Neural progenitor cell (in vitro differentiated cells): ENCODE data around the gene PRKCB. TPM values are rescaled to one million over a fixed set of nuclear protein-coding genes. Genes with fewer than 3 reads are reported as not detected.
"Not testable (repeated sequence)": the region's sequence is repeated elsewhere in the genome, so short reads cannot be mapped to it uniquely, and the experiment has no call there.

Source experiments
- DNase-seq: peaks from one replicate; pipeline ENCODE4 v3.0.0-alpha.2; 2016; ENCODE audit warnings: low spot score
- H2AFZ ChIP-seq: fragments of 200-600 bp; sonication (generic); replicated peaks from 2 replicates; pipeline ENCODE4 v1.6.1; 2016; ENCODE audit warnings: antibody characterized with exemption
- H3F3A ChIP-seq: fragments of 200-600 bp; sonication (generic); 2 replicates; pipeline ENCODE4 v1.6.1; 2016; ENCODE audit warnings: antibody characterized with exemption, low read depth
- H3K27ac ChIP-seq: fragments of 200-600 bp; sonication (generic); 2 replicates; pipeline ENCODE4 v1.5.1; 2016; ENCODE audit warnings: mild to moderate bottlenecking
- H3K27me3 ChIP-seq: fragments of 200-600 bp; sonication (generic); 2 replicates; pipeline ENCODE4 v1.6.1; 2016; ENCODE audit warnings: mild to moderate bottlenecking, moderate library complexity
- H3K36me3 ChIP-seq: fragments of 200-600 bp; sonication (generic); 2 replicates; pipeline ENCODE4 v1.5.1; 2016
- H3K4me1 ChIP-seq: fragments of 200-600 bp; sonication (generic); 2 replicates; pipeline ENCODE4 v1.6.1; 2016; ENCODE audit warnings: mixed run types
- H3K4me2 ChIP-seq: fragments of 200-600 bp; sonication (generic); 2 replicates; pipeline ENCODE4 v1.6.1; 2016
- H3K4me3 ChIP-seq: fragments of 200-600 bp; sonication (generic); 2 replicates; pipeline ENCODE4 v1.5.1; 2016
- H3K79me2 ChIP-seq: fragments of 200-600 bp; sonication (generic); 2 replicates; pipeline ENCODE4 v1.6.1; 2016; ENCODE audit warnings: low read depth
- H3K9ac ChIP-seq: fragments of 200-600 bp; sonication (generic); 2 replicates; pipeline ENCODE4 v1.6.1; 2016
- H3K9me3 ChIP-seq: fragments of 200-600 bp; sonication (generic); 2 replicates; pipeline ENCODE4 v1.5.1; 2016; ENCODE audit warnings: low read depth
- H4K20me1 ChIP-seq: fragments of 200-600 bp; sonication (generic); 2 replicates; pipeline ENCODE4 v1.6.1; 2016; ENCODE audit warnings: low read depth
- H3K27ac Mint-ChIP-seq: 3 replicates; pipeline ENCODE4 v1.8.0; 2021; ENCODE audit warnings: mixed read lengths
- H3K27me3 Mint-ChIP-seq: 2 replicates; pipeline ENCODE4 v1.8.0; 2022; ENCODE audit warnings: low read depth, mild to moderate bottlenecking, inconsistent platforms, moderate library complexity, mixed read lengths; ENCODE audit not compliant: insufficient read depth
- H3K36me3 Mint-ChIP-seq: 3 replicates; pipeline ENCODE4 v1.8.0; 2021; ENCODE audit warnings: mixed read lengths
- H3K4me1 Mint-ChIP-seq: 3 replicates; pipeline ENCODE4 v1.8.0; 2021; ENCODE audit warnings: mixed read lengths
- H3K4me3 Mint-ChIP-seq: 3 replicates; pipeline ENCODE4 v1.8.0; 2021; ENCODE audit warnings: mild to moderate bottlenecking, moderate library complexity, mixed read lengths
- H3K9me3 Mint-ChIP-seq: 3 replicates; pipeline ENCODE4 v1.8.0; 2020; ENCODE audit warnings: mixed read lengths
- EZH2 ChIP-seq: fragments of 200-600 bp; sonication (generic); IDR thresholded peaks from 2 replicates; pipeline ENCODE4 v1.6.1; 2017; ENCODE audit warnings: antibody characterized with exemption, mild to moderate bottlenecking, moderate library complexity
- EZH2phosphoT487 ChIP-seq: fragments of 200-600 bp; sonication (generic); IDR thresholded peaks from 2 replicates; pipeline ENCODE4 v1.6.1; 2017; ENCODE audit warnings: antibody characterized with exemption
- total RNA-seq: library from RNA; depleted of rRNA; stranded (reverse); fragments of >200 nt; gene quantifications from 2 replicates; pipeline ENCODE4 v1.2.3, GENCODE V29; 2015; ENCODE audit warnings: low replicate concordance
- TF ChIP-seq, protein P1 (sequence below): fragments of 200-600 bp; sonication (generic); IDR thresholded peaks from 2 replicates; pipeline ENCODE4 v1.5.1; 2017; ENCODE audit warnings: antibody characterized with exemption, mild to moderate bottlenecking

The PRKCB gene
- total RNA-seq, 1 donor from 2014 or later, result 9.5 TPM

DNA sequence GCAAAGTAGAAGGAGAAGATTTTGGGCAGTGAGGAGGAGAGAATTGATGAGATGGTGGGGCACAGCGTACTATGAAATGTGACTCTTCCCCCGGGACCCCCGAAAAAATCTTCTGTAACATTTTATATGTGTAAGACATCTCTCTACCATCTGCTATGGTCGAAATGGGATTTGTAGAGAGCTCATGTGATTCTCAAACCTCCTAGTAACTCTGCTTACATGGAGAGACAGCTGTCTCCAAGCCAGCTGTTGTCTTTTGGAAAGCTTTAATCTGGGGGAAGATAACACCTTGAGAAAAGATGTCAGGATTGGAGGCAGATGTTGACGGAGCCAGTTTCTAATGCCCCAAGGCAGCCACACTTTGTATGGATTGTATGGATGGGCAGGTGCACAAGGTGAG, 94.1 kb downstream of the PRKCB start:
- peaks cover 6% of the 10 kb centered on the region for H3K27me3 Mint-ChIP-seq
- DNase-seq, result no peak
- H3K36me3 Mint-ChIP-seq, result no peaks in the 10 kb centered on the region

DNA sequence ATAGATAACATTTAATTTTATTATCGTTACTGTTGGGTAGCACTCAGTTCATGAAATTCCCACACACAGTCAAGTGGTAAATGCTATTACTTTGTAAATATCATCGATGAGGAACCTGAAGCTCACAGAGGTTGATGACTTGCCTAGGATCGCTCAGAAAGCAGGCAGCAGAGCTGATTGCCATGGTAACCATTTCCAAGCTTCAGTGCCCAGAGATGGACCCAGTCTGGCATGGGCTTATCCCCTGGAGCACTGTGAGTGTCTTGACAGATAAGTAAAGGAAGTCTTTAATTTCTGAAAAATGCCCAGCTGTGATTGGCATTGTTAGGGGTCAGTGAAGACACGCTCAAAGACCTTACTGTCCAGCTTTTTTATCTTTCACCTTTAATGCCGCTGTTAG, 95.0 kb downstream of the PRKCB start:
- Histone ChIP-seq H3K27ac (no peak overlapping the region), H3F3A (no peaks in the 10 kb centered on the region), H3K4me3 (no peak overlapping the region), H3K79me2 (no peaks in the 10 kb centered on the region), H3K9me3 (no peaks in the 10 kb centered on the region), H3K27me3 (no peaks in the 10 kb centered on the region), H3K4me1 (peaks cover 9% of the 10 kb centered on the region), H3K36me3 (no peaks in the 10 kb centered on the region), H2AFZ (no peak overlapping the region), H3K9ac (no peak overlapping the region), H3K4me2 (peak overlapping the region; percentile 1), H4K20me1 (no peaks in the 10 kb centered on the region)
- Mint-ChIP-seq H3K9me3 (peaks cover 5% of the 10 kb centered on the region), H3K27me3 (peaks cover 6% of the 10 kb centered on the region), H3K4me1 (peaks cover 17% of the 10 kb centered on the region), H3K4me3 (no peak overlapping the region), H3K36me3 (no peaks in the 10 kb centered on the region), H3K27ac (no peak overlapping the region)
- TF ChIP-seq, protein P1, sequence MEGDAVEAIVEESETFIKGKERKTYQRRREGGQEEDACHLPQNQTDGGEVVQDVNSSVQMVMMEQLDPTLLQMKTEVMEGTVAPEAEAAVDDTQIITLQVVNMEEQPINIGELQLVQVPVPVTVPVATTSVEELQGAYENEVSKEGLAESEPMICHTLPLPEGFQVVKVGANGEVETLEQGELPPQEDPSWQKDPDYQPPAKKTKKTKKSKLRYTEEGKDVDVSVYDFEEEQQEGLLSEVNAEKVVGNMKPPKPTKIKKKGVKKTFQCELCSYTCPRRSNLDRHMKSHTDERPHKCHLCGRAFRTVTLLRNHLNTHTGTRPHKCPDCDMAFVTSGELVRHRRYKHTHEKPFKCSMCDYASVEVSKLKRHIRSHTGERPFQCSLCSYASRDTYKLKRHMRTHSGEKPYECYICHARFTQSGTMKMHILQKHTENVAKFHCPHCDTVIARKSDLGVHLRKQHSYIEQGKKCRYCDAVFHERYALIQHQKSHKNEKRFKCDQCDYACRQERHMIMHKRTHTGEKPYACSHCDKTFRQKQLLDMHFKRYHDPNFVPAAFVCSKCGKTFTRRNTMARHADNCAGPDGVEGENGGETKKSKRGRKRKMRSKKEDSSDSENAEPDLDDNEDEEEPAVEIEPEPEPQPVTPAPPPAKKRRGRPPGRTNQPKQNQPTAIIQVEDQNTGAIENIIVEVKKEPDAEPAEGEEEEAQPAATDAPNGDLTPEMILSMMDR, result no peak
- no peak for TF ChIP-seq EZH2phosphoT487
- TF ChIP-seq EZH2, result no peak
- DNase-seq, result peak; percentile 49

More for the DNA sequence above, 94.1 kb downstream of the PRKCB start:
- Histone ChIP-seq H3K4me2 (no peak overlapping the region), H2AFZ (no peak overlapping the region), H3K36me3 (no peaks in the 10 kb centered on the region), H3K27ac (no peak overlapping the region), H3K27me3 (no peaks in the 10 kb centered on the region), H4K20me1 (no peaks in the 10 kb centered on the region), H3K9me3 (no peaks in the 10 kb centered on the region), H3K4me1 (peaks cover 9% of the 10 kb centered on the region), H3K4me3 (no peak overlapping the region), H3K79me2 (no peaks in the 10 kb centered on the region), H3K9ac (no peak overlapping the region), H3F3A (no peaks in the 10 kb centered on the region)
- no peak overlapping the region for H3K4me3 Mint-ChIP-seq
- peaks cover 5% of the 10 kb centered on the region for H3K9me3 Mint-ChIP-seq
- H3K27ac Mint-ChIP-seq, result no peak overlapping the region
- TF ChIP-seq EZH2phosphoT487, result no peak
- TF ChIP-seq, protein P1, result no peak
- TF ChIP-seq EZH2, result no peak
- peaks cover 17% of the 10 kb centered on the region for H3K4me1 Mint-ChIP-seq

DNA sequence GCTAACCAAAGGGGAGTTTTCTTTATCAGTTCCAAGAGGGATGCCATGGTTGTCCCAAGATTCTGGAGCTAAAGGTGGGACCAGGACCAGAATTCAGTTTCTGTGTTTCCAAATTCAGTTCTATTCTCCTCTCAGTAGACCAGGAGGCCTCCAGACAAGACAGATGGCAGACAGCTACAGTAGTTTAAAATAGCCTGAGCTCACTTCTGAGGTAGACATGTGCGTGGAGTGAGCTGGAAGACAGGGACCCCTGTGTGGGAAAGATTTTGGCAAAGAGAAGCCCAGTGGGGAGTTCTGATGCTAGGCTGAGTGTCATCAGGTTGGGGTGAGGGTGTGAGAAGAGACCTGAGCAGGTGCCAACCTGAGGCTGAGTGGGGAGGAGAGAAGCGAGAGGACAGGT, 95.4 kb downstream of the PRKCB start:
- TF ChIP-seq EZH2phosphoT487 (no peak), EZH2 (no peak)
- TF ChIP-seq, protein P1, result no peak
- no peak overlapping the region for H3K9ac ChIP-seq
- no peaks in the 10 kb centered on the region for H3F3A ChIP-seq
- peaks cover 9% of the 10 kb centered on the region for H3K4me1 ChIP-seq
- Mint-ChIP-seq H3K27me3 (peaks cover 6% of the 10 kb centered on the region), H3K9me3 (peaks cover 5% of the 10 kb centered on the region), H3K4me1 (peaks cover 17% of the 10 kb centered on the region), H3K4me3 (no peak overlapping the region), H3K36me3 (no peaks in the 10 kb centered on the region), H3K27ac (no peak overlapping the region)
- no peaks in the 10 kb centered on the region for H3K9me3 ChIP-seq
- H3K27me3 ChIP-seq, result no peaks in the 10 kb centered on the region
- H3K79me2 ChIP-seq, result no peaks in the 10 kb centered on the region
- no peak overlapping the region for H2AFZ ChIP-seq
- H3K4me2 ChIP-seq, result peak overlapping the region; percentile 1
- H3K27ac ChIP-seq, result no peak overlapping the region
- H3K36me3 ChIP-seq, result no peaks in the 10 kb centered on the region
- no peak overlapping the region for H3K4me3 ChIP-seq
- no peak for DNase-seq
- H4K20me1 ChIP-seq, result no peaks in the 10 kb centered on the region

DNA sequence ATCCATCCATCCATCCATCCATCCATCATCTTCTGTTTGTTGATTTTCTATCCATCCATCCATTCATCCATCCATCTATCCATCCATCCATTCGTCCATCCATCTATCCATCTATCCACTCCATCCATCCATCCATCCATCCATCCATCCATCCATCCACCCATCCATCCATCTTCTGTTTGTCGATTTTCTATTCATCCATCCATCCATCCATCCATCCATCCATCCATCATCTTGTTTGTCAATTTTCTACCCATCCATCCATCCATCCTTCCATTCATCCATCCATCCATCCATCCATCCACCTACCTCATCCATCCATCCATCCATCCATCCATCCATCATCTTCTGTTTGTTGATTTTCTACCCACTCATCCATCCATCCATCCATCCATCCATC, 97.9 kb downstream of the PRKCB start:
- not testable (repeated sequence) for H3K4me3 ChIP-seq, H3K4me3 Mint-ChIP-seq, H3K27ac ChIP-seq, H2AFZ ChIP-seq, H3K9ac ChIP-seq, H3K27me3 ChIP-seq, H3K36me3 Mint-ChIP-seq, H3K27ac Mint-ChIP-seq, H3F3A ChIP-seq, H3K4me1 ChIP-seq, H3K4me2 ChIP-seq, H3K9me3 Mint-ChIP-seq, H3K27me3 Mint-ChIP-seq, H3K79me2 ChIP-seq, DNase-seq, H4K20me1 ChIP-seq, H3K36me3 ChIP-seq, H3K9me3 ChIP-seq
- H3K4me1 Mint-ChIP-seq, result peaks cover 14% of the 10 kb centered on the region
